Measurements from ENCODE around the gene MRPS2.
"Not testable (repeated sequence)": the region's sequence is repeated elsewhere in the genome, so short reads cannot be mapped to it uniquely, and the experiment has no call there.

DNA sequence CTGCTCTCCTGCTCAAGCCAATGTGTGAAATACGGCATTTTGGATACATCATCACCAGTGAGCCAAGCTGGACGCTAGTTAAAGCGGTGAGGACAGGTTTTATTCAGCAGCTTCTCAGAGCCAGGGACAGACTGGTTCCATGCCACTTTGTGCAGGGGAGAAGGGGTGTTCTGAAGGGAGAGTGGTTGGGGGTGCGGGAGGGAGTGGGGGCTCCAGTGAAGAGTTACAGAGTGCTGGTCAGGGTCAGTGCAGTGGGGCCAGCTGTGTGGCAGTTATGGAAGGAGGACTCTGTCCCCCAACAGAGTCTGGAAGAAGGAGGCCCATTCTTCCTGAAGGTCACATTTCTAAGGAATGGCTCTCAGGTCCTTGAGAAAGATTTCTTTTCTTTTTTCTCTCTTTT is 34.3 kb downstream of the MRPS2 start:
- TF ChIP-seq, protein P1, sequence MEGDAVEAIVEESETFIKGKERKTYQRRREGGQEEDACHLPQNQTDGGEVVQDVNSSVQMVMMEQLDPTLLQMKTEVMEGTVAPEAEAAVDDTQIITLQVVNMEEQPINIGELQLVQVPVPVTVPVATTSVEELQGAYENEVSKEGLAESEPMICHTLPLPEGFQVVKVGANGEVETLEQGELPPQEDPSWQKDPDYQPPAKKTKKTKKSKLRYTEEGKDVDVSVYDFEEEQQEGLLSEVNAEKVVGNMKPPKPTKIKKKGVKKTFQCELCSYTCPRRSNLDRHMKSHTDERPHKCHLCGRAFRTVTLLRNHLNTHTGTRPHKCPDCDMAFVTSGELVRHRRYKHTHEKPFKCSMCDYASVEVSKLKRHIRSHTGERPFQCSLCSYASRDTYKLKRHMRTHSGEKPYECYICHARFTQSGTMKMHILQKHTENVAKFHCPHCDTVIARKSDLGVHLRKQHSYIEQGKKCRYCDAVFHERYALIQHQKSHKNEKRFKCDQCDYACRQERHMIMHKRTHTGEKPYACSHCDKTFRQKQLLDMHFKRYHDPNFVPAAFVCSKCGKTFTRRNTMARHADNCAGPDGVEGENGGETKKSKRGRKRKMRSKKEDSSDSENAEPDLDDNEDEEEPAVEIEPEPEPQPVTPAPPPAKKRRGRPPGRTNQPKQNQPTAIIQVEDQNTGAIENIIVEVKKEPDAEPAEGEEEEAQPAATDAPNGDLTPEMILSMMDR (IDR thresholded peaks at IDR 0.05; ENCODE audit: poor library complexity), result not testable (repeated sequence)
- TF ChIP-seq EZH2 (IDR thresholded peaks at IDR 0.05; ENCODE audit: borderline replicate concordance); EZH2phosphoT487 (IDR thresholded peaks at IDR 0.05; ENCODE audit: low read depth, severe bottlenecking, unreplicated experiment): not testable (repeated sequence)
